ENCODE results near the gene STK25. TPM values are rescaled to one million over a fixed set of nuclear protein-coding genes. Genes with fewer than 3 reads are reported as not detected.
A peak's percentile ranks its signal among the peaks of the same experiment; 100 is the strongest.

STK25 gene
- total RNA-seq, 2 experiments from 2014 or later = 120 to 201 TPM

DNA sequence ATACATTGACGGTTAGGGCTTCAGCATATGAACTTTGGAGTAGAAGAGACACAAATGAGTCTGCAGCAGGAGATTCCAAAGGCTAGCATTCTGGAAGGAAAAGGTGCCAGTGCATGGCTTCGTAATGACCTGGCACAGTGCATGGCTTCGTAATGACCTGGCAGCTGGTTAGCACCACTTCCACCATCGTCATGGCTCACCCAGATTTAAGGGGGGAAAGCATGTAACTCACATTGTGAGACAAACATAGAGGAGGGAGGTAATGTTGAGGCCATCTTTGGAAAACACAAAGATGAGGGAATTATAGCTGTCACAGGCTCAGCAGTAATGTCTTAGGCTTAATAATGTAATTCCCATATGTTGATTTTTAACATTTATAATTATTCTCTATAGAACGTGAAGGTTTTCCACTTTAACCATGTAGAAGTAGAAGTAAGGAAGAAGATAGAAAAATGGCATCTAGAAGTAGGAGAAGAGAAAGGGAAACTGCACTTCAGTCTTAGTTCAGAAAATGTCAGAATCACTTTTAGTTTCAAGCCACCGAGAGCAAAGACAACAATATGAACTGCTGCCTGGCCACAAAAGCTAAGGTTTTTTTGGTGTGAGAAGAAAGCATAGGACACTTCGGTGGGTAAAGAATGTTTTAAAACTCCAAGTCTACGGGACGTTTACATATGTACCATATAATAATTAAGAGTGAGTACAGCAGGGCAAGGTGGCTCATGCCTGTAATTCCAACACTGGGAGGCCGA lies 6.8 kb upstream of the STK25 start:
- Histone ChIP-seq H3K9me2 (ENCODE audit: insufficient read depth, low read length) (no peaks in the 10 kb centered on the region), H3K4me3 (ENCODE audit: low read depth, low read length, poor library complexity, severe bottlenecking) (no peak overlapping the region), H4K20me1 (ENCODE audit: insufficient read depth, low read length) (no peaks in the 10 kb centered on the region), H3K79me2 (ENCODE audit: insufficient read depth, low read depth, low read length) (no peaks in the 10 kb centered on the region), H3K9me3 (ENCODE audit: low read length) (no peaks in the 10 kb centered on the region), H3K4me1 (ENCODE audit: insufficient read depth, low read length, poor library complexity, severe bottlenecking) (no peaks in the 10 kb centered on the region), H3K27ac (ENCODE audit: low read depth, low read length, poor library complexity, severe bottlenecking) (no peak overlapping the region), H3K36me3 (ENCODE audit: insufficient read depth, low read length) (no peaks in the 10 kb centered on the region), H2AFZ (ENCODE audit: low read length) (0 out of 2 replicates have a peak overlapping the region, but pooled peaks have one; percentile 32), H3K4me2 (ENCODE audit: low read length) (no peak overlapping the region)
- TF ChIP-seq, protein P1, sequence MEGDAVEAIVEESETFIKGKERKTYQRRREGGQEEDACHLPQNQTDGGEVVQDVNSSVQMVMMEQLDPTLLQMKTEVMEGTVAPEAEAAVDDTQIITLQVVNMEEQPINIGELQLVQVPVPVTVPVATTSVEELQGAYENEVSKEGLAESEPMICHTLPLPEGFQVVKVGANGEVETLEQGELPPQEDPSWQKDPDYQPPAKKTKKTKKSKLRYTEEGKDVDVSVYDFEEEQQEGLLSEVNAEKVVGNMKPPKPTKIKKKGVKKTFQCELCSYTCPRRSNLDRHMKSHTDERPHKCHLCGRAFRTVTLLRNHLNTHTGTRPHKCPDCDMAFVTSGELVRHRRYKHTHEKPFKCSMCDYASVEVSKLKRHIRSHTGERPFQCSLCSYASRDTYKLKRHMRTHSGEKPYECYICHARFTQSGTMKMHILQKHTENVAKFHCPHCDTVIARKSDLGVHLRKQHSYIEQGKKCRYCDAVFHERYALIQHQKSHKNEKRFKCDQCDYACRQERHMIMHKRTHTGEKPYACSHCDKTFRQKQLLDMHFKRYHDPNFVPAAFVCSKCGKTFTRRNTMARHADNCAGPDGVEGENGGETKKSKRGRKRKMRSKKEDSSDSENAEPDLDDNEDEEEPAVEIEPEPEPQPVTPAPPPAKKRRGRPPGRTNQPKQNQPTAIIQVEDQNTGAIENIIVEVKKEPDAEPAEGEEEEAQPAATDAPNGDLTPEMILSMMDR (conservative IDR thresholded peaks at IDR 0.05; ENCODE audit: low read length) = no peak
- no peak for TF ChIP-seq EZH2phosphoT487 (IDR thresholded peaks at IDR 0.05; ENCODE audit: borderline replicate concordance, low read depth, low read length)
- ChIA-PET CTCF (ENCODE audit: unreplicated experiment) (no interaction called here), POLR2A (interaction anchor here (0.6 to 0.7 kb wide), 2 partner anchors 492 to 549 kb away, joined by 3 to 7 read pairs; no protein-coding TSS in a partner anchor)
- BruUV-seq (replicated peaks) = no TSS peak
- no peak for DNase-seq (ENCODE audit: low spot score)
- intact Hi-C loops (cut with micrococcal nuclease; ENCODE audit: unreplicated experiment) = no loop called here

DNA sequence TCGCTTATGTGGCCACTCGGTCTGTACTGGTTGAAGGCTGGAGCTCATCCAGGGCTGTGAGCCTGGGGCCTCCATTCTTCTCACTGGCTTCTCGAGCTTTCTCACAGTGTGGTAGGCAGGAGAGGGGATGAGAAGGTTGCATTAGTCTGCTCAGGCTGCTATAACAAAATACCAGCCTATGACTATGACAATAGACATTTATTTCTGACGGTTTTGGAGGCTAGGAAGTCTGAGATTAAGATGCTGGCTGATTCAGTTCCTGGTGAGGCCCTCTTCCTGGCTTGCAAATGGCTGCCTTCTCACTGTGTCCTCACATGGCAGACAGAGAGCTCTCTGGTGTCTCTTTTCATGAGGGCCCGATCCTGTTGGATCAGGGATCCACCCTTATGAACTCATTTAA lies 6.2 kb upstream of the STK25 start:
- H3K4me2 ChIP-seq (ENCODE audit: low read length) = no peak overlapping the region
- H3K36me3 ChIP-seq (ENCODE audit: insufficient read depth, low read length) = no peaks in the 10 kb centered on the region
- no peak overlapping the region for H3K4me3 ChIP-seq (ENCODE audit: low read depth, low read length, poor library complexity, severe bottlenecking)
- H3K4me1 ChIP-seq (ENCODE audit: insufficient read depth, low read length, poor library complexity, severe bottlenecking) = no peaks in the 10 kb centered on the region
- BruUV-seq (replicated peaks) = no TSS peak
- POLR2A ChIA-PET = no interaction called here
- H3K79me2 ChIP-seq (ENCODE audit: insufficient read depth, low read depth, low read length) = no peaks in the 10 kb centered on the region
- H4K20me1 ChIP-seq (ENCODE audit: insufficient read depth, low read length) = no peaks in the 10 kb centered on the region
- no peaks in the 10 kb centered on the region for H3K9me3 ChIP-seq (ENCODE audit: low read length)
- TF ChIP-seq, protein P1 (conservative IDR thresholded peaks at IDR 0.05; ENCODE audit: low read length) = no peak
- TF ChIP-seq EZH2phosphoT487 (IDR thresholded peaks at IDR 0.05; ENCODE audit: borderline replicate concordance, low read depth, low read length) = no peak
- no peaks in the 10 kb centered on the region for H3K9me2 ChIP-seq (ENCODE audit: insufficient read depth, low read length)
- CTCF ChIA-PET (ENCODE audit: unreplicated experiment) = no interaction called here
- H3K27ac ChIP-seq (ENCODE audit: low read depth, low read length, poor library complexity, severe bottlenecking) = no peak overlapping the region
- no peak for DNase-seq (ENCODE audit: low spot score)
- H2AFZ ChIP-seq (ENCODE audit: low read length) = peak overlapping the region; percentile 32; the same call in 1 of the 2 replicates
- intact Hi-C loops (cut with micrococcal nuclease; ENCODE audit: unreplicated experiment) = no loop called here

DNA sequence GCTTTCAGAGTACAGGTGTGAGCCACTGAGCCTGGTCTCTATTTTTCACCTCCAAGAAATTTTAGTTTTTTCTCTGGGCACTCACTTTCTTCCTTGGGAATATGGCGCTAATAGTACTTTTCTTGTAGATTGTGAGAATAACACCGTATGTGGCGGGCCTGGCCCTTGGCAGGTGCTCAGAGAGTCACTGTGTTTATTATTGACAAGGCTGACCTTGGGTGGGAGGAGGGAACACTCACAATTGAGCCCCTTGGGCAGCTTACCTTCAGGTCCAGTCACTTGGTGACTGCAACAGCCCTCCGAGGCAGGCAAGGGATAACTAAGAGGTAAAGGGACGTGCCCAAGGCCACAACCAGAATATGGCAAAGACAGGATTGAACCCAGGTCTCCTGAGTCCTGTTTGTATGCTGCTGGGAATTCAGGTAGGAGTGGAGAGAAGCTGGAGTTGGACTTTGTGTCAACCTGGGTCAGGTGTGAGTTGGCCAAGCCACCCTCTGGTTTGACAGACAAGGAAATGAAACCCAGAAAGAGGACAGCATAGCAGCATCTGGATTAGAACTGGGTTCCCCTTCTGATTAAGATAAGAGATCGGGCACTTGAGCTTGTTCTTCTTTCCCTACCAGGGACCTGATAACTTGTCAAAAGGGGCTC lies 2.8 kb upstream of the STK25 start:
- intact Hi-C loops (cut with micrococcal nuclease; ENCODE audit: unreplicated experiment) = no loop called here

More for the DNA sequence above, 2.8 kb upstream of the STK25 start:
- Histone ChIP-seq H3K4me3 (ENCODE audit: low read depth, low read length, poor library complexity, severe bottlenecking) (no peak overlapping the region), H3K36me3 (ENCODE audit: insufficient read depth, low read length) (0 out of 2 replicates have a peak, but pooled peaks cover under 1% of the 10 kb centered on the region), H3K9me2 (ENCODE audit: insufficient read depth, low read length) (no peaks in the 10 kb centered on the region), H3K79me2 (ENCODE audit: insufficient read depth, low read depth, low read length) (peaks cover 8% of the 10 kb centered on the region), H3K9me3 (ENCODE audit: low read length) (no peaks in the 10 kb centered on the region), H3K27ac (ENCODE audit: low read depth, low read length, poor library complexity, severe bottlenecking) (no peak overlapping the region), H2AFZ (ENCODE audit: low read length) (no peak overlapping the region), H4K20me1 (ENCODE audit: insufficient read depth, low read length) (no peaks in the 10 kb centered on the region), H3K4me1 (ENCODE audit: insufficient read depth, low read length, poor library complexity, severe bottlenecking) (peaks cover 18% of the 10 kb centered on the region), H3K4me2 (ENCODE audit: low read length) (no peak overlapping the region)
- CTCF ChIA-PET (ENCODE audit: unreplicated experiment) = no interaction called here
- POLR2A ChIA-PET = interaction anchor here (0.6 to 0.8 kb wide), 2 partner anchors 19 to 204 kb away, joined by 3 to 4 read pairs; no protein-coding TSS in a partner anchor
- no TSS peak for BruUV-seq (replicated peaks)
- TF ChIP-seq, protein P1 (conservative IDR thresholded peaks at IDR 0.05; ENCODE audit: low read length) = no peak
- TF ChIP-seq EZH2phosphoT487 (IDR thresholded peaks at IDR 0.05; ENCODE audit: borderline replicate concordance, low read depth, low read length) = no peak
- no peak for DNase-seq (ENCODE audit: low spot score)
